Activated CD4-positive, alpha-beta memory T cell treated with anti-CD3 and anti-CD28 coated beads, Interleukin-2, amount 10 ng/mL, durations not matched to agents 7 days and 5 days (primary cell): ENCODE data around the gene REC8. TPM values are rescaled to one million over a fixed set of nuclear protein-coding genes. Genes with fewer than 3 reads are reported as not detected.

Experiments used
- CTCF ChIA-PET: fragments of 350-600 bp; sonication (Branson Sonifier 250); formaldehyde crosslinking; loops from one replicate; lab custom pipeline; 2021; ENCODE audit warnings: antibody characterized with exemption, inconsistent platforms; lab: Charles Lee
- POLR2A ChIA-PET: fragments of 350-600 bp; sonication (Branson Sonifier 250); formaldehyde crosslinking; loops from one replicate; lab custom pipeline; 2021; ENCODE audit warnings: antibody characterized with exemption; lab: Charles Lee
- DNase-seq: peaks from one replicate; pipeline ENCODE4 v3.0.0-alpha.2; 2020
- H3K27ac Mint-ChIP-seq: one replicate; pipeline ENCODE4 v1.8.0; 2021; ENCODE audit warnings: mild to moderate bottlenecking, mixed read lengths
- H3K27me3 Mint-ChIP-seq: one replicate; pipeline ENCODE4 v1.8.0; 2021; ENCODE audit warnings: mixed read lengths
- H3K36me3 Mint-ChIP-seq: one replicate; pipeline ENCODE4 v1.8.0; 2021; ENCODE audit warnings: low read depth, mixed read lengths
- H3K4me1 Mint-ChIP-seq: one replicate; pipeline ENCODE4 v1.8.0; 2021; ENCODE audit warnings: mixed read lengths
- H3K4me3 Mint-ChIP-seq: one replicate; pipeline ENCODE4 v1.8.0; 2021; ENCODE audit warnings: mild to moderate bottlenecking, mixed read lengths
- H3K9me3 Mint-ChIP-seq: one replicate; pipeline ENCODE4 v1.8.0; 2021; ENCODE audit warnings: mixed read lengths
- total RNA-seq, 2 experiments: library from RNA; stranded (reverse); gene quantifications; one replicate each; pipeline ENCODE4 v1.2.3, GENCODE V29; 2021

The REC8 gene
- total RNA-seq, 2 experiments from 2014 or later: 48.0 to 51.9 TPM

DNA sequence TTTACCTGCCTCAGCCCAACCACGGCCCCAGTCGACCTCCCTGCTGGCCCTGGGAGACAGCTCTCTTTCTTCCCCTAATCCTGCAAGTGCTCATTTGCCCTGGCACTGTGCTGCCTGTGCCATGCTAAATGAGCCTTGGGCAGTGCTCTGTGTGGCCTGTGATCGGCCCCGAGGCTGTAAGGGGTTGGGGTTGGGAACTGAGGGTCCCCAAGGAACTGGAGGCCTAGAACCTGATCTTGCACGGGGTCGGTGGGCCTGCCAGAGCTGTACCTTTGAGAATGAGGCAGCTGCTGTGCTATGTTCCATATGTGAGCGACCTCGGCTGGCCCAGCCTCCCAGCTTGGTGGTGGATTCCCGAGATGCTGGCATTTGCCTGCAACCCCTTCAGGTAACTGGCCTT lies 21.8 kb upstream of the REC8 start:
- CTCF ChIA-PET: interaction anchor here (0.8 to 3.6 kb wide), 2 partner anchors 9 to 10 kb away, joined by 3 to 21 read pairs; partner anchors contain the start of genes EMC9 and IRF9
- Mint-ChIP-seq H3K27ac (no peak overlapping the region), H3K4me3 (no peak overlapping the region), H3K27me3 (no peaks in the 10 kb centered on the region), H3K9me3 (no peaks in the 10 kb centered on the region), H3K4me1 (peaks cover 36% of the 10 kb centered on the region), H3K36me3 (peaks cover 74% of the 10 kb centered on the region)
- POLR2A ChIA-PET: interaction anchor here (0.7 to 19.0 kb wide), 6 partner anchors 9 to 160 kb away, joined by 3 to 652 read pairs (median 6); partner anchors contain the start of genes EMC9, IRF9, PSME1 and TM9SF1
- DNase-seq: no peak

DNA sequence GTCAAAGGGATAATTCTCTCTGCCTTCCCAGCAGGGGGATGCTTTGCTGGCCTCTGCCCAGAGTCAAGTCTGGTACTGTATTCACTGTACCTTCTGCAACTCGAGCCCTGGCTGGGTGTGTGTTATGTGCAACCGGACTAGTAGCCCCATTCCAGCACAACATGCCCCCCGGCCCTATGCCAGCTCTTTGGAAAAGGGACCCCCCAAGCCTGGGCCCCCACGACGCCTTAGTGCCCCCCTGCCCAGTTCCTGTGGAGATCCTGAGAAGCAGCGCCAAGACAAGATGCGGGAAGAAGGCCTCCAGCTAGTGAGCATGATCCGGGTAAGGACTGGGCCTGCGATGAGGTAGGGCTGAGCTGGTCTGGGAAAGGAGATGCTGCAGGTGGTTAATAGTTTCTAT lies 21.3 kb upstream of the REC8 start:
- H3K4me3 Mint-ChIP-seq: no peak overlapping the region
- H3K9me3 Mint-ChIP-seq: no peaks in the 10 kb centered on the region
- POLR2A ChIA-PET: interaction anchor here (0.7 to 19.0 kb wide), 7 partner anchors 9 to 45 kb away, joined by 3 to 652 read pairs (median 6); partner anchors contain the start of genes EMC9, IRF9, NRL and PSME1
- H3K4me1 Mint-ChIP-seq: peaks cover 31% of the 10 kb centered on the region
- no peaks in the 10 kb centered on the region for H3K27me3 Mint-ChIP-seq
- H3K27ac Mint-ChIP-seq: no peak overlapping the region
- H3K36me3 Mint-ChIP-seq: peaks cover 74% of the 10 kb centered on the region
- no peak for DNase-seq
- CTCF ChIA-PET: interaction anchor here (0.8 to 3.6 kb wide), 3 partner anchors 9 to 147 kb away, joined by 3 to 21 read pairs (median 3); partner anchors contain the start of genes EMC9 and IRF9

- Mint-ChIP-seq H3K9me3 (no peaks in the 10 kb centered on the region), H3K27me3 (no peaks in the 10 kb centered on the region), H3K4me3 (no peak overlapping the region), H3K27ac (no peak overlapping the region), H3K4me1 (peaks cover 28% of the 10 kb centered on the region), H3K36me3 (peaks cover 74% of the 10 kb centered on the region)
- POLR2A ChIA-PET: interaction anchor here (0.7 to 19.0 kb wide), 6 partner anchors 10 to 45 kb away, joined by 3 to 652 read pairs (median 7); partner anchors contain the start of genes EMC9, IRF9, NRL and PSME1
- no peak for DNase-seq
- CTCF ChIA-PET: interaction anchor here (1.2 to 3.6 kb wide), 2 partner anchors 10 to 146 kb away, joined by 3 to 21 read pairs; partner anchors contain the start of gene IRF9
Observed at GRCh38 chr14:24150993-24151392, 20.9 kb upstream of the REC8 start.

DNA sequence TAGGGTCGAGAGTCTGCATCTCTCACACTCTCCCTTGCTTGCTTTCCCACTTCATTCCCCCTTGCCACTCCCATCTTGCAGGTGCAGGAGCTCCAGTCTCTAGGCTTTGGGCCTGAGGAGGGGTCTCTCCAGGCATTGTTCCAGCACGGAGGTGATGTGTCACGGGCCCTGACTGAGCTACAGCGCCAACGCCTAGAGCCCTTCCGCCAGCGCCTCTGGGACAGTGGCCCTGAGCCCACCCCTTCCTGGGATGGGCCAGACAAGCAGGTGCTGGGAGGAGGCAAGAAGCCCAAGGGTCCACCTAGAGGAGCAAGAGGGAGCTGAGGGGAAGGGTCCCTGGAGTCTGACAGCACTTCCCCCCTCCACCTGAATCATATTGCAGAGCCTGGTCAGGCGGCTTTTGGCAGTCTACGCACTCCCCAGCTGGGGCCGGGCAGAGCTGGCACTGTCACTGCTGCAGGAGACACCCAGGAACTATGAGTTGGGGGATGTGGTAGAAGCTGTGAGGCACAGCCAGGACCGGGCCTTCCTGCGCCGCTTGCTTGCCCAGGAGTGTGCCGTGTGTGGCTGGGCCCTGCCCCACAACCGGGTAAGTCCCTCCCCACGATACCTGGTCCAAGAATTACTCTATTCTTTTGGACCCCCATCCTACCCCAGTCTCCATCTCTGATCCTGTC lies 20.3 kb upstream of the REC8 start:
- H3K36me3 Mint-ChIP-seq: peaks cover 70% of the 10 kb centered on the region

DNA sequence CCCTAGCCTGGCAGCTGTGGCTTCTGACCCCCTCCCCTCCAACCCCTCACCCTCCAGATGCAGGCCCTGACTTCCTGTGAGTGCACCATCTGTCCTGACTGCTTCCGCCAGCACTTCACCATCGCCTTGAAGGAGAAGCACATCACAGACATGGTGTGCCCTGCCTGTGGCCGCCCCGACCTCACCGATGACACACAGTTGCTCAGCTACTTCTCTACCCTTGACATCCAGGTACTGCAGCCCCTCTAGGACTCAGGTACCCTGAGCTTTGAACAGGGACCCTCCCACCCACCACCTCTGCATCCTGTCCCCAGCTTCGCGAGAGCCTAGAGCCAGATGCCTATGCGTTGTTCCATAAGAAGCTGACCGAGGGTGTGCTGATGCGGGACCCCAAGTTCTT lies 16.8 kb upstream of the REC8 start:
- H3K36me3 Mint-ChIP-seq: peaks cover 72% of the 10 kb centered on the region
- H3K27me3 Mint-ChIP-seq: no peaks in the 10 kb centered on the region
- no peak overlapping the region for H3K27ac Mint-ChIP-seq
- no peak overlapping the region for H3K4me3 Mint-ChIP-seq
- DNase-seq: no peak
- CTCF ChIA-PET: no interaction called here
- no peaks in the 10 kb centered on the region for H3K9me3 Mint-ChIP-seq
- POLR2A ChIA-PET: interaction anchor here (0.9 to 18.6 kb wide), 6 partner anchors 11 to 59 kb away, joined by 3 to 652 read pairs (median 5); partner anchors contain the start of genes DCAF11, EMC9, NRL and PSME1
- peaks cover 15% of the 10 kb centered on the region for H3K4me1 Mint-ChIP-seq

More for the DNA sequence above, 20.3 kb upstream of the REC8 start:
- Mint-ChIP-seq H3K4me1 (peaks cover 28% of the 10 kb centered on the region), H3K27ac (no peak overlapping the region), H3K9me3 (no peaks in the 10 kb centered on the region), H3K4me3 (no peak overlapping the region), H3K27me3 (no peaks in the 10 kb centered on the region)
- CTCF ChIA-PET: interaction anchor here (1.2 to 3.6 kb wide), 2 partner anchors 9 to 146 kb away, joined by 3 to 21 read pairs; partner anchors contain the start of gene IRF9
- DNase-seq: no peak
- POLR2A ChIA-PET: interaction anchor here (0.7 to 19.0 kb wide), 5 partner anchors 11 to 44 kb away, joined by 4 to 652 read pairs (median 8); partner anchors contain the start of genes EMC9, IRF9, NRL and PSME1

DNA sequence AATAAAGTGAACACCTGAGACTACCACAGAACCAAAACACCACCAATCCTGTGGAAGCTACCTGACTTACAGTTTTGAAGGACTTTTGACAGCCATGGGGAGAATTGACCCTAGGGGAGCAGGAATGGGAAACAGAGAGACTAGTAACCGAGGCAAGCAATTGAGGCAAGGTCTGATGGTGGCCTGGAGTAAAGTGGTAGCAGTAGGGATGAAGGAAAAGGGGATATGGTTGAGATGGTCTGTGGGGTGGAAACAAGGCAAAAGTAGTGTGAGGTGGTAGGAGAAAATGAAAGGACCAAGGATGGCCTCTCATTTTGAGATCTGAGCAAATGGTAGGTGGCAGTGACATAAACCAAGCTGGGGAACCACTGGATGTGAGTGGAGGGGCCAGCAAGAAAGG lies 15.0 kb upstream of the REC8 start:
- CTCF ChIA-PET: interaction anchor here (0.9 kb wide), 1 partner anchor 48 kb away, joined by 3 read pairs; no protein-coding TSS in a partner anchor
- Mint-ChIP-seq H3K4me3 (no peak overlapping the region), H3K27me3 (no peaks in the 10 kb centered on the region), H3K27ac (peak overlapping the region; percentile 32), H3K9me3 (no peaks in the 10 kb centered on the region), H3K36me3 (peaks cover 78% of the 10 kb centered on the region), H3K4me1 (peaks cover 24% of the 10 kb centered on the region)
- DNase-seq: no peak
- POLR2A ChIA-PET: interaction anchor here (0.7 to 18.6 kb wide), 3 partner anchors 13 to 58 kb away, joined by 3 to 652 read pairs (median 4); partner anchors contain the start of genes EMC9, PSME1, PSME2 and RNF31

GRCh38 chr14:24157331-24157730 lies 14.5 kb upstream of the REC8 start:
- H3K4me1 Mint-ChIP-seq: peaks cover 29% of the 10 kb centered on the region
- ChIA-PET CTCF (interaction anchor here (0.9 kb wide), 1 partner anchor 49 kb away, joined by 3 read pairs; no protein-coding TSS in a partner anchor), POLR2A (interaction anchor here (0.8 to 18.6 kb wide), 3 partner anchors 14 to 63 kb away, joined by 3 to 652 read pairs (median 4); partner anchors contain the start of genes EMC9, PSME1, PSME2 and RNF31)
- no peak for DNase-seq
- no peaks in the 10 kb centered on the region for H3K9me3 Mint-ChIP-seq
- peak overlapping the region; percentile 32 for H3K27ac Mint-ChIP-seq
- no peak overlapping the region for H3K4me3 Mint-ChIP-seq
- peaks cover 79% of the 10 kb centered on the region for H3K36me3 Mint-ChIP-seq
- H3K27me3 Mint-ChIP-seq: no peaks in the 10 kb centered on the region

GRCh38 chr14:24159777-24160498 lies 11.9 kb upstream of the REC8 start:
- H3K27me3 Mint-ChIP-seq: no peaks in the 10 kb centered on the region
- peaks cover 87% of the 10 kb centered on the region for H3K36me3 Mint-ChIP-seq
- no peak overlapping the region for H3K4me3 Mint-ChIP-seq
- DNase-seq: no peak
- ChIA-PET POLR2A (interaction anchor here (0.9 to 18.6 kb wide), 23 partner anchors 16 to 271 kb away, joined by 3 to 652 read pairs (median 22); partner anchors contain the start of genes CBLN3, CHMP4A, CIDEB and DCAF11), CTCF (interaction anchor here (0.8 to 3.4 kb wide), 22 partner anchors 9 to 272 kb away, joined by 3 to 76 read pairs (median 13); partner anchors contain the start of genes CIDEB, DCAF11, EMC9 and IPO4)
- H3K27ac Mint-ChIP-seq: peak overlapping the region; percentile 100
- H3K9me3 Mint-ChIP-seq: no peaks in the 10 kb centered on the region
- H3K4me1 Mint-ChIP-seq: peaks cover 47% of the 10 kb centered on the region

DNA sequence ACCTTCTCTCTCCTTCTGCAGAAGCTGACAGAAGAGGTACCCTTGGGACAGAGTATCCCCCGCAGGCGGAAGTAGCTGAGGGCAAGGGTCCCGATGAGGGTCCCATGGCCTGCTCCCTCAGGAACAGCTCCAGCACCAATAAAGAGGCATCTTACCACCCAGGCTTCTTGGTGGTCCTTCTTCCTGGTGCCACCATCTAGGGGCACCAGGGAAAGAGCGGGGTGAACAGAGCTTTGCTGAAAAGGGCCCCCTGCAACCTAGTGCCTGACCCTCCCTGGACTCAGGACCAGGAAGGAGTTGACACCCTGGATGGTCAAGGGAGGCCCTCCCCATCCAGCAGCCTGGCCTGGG lies 11.4 kb upstream of the REC8 start:
- Mint-ChIP-seq H3K27me3 (no peaks in the 10 kb centered on the region), H3K27ac (peak overlapping the region; percentile 100), H3K36me3 (peaks cover 87% of the 10 kb centered on the region), H3K4me1 (peaks cover 52% of the 10 kb centered on the region), H3K4me3 (peak overlapping the region; percentile 100), H3K9me3 (no peaks in the 10 kb centered on the region)
- DNase-seq: no peak
- CTCF ChIA-PET: interaction anchor here (0.7 to 3.4 kb wide), 33 partner anchors 9 to 271 kb away, joined by 3 to 76 read pairs (median 8); partner anchors contain the start of genes CHMP4A, CIDEB, DCAF11 and EMC9
- POLR2A ChIA-PET: interaction anchor here (0.8 to 18.6 kb wide), 35 partner anchors 17 to 858 kb away, joined by 3 to 652 read pairs (median 12); partner anchors contain the start of genes CARMIL3, CBLN3, CHMP4A and CIDEB

GRCh38 chr14:24160850-24161804 lies 10.8 kb upstream of the REC8 start, which contains the start of gene IRF9:
IRF9 (plus strand) TSS chr14:24161265; CDS start chr14:24162145, 880 bp downstream.
- peak; percentile 99 for DNase-seq
- ChIA-PET POLR2A (interaction anchor here (0.7 to 18.6 kb wide), 48 partner anchors 17 to 1154 kb away, joined by 3 to 652 read pairs (median 7); partner anchors contain the start of genes CARMIL3, CBLN3, CHMP4A and CIDEB), CTCF (interaction anchor here (0.7 to 3.4 kb wide), 38 partner anchors 9 to 271 kb away, joined by 3 to 76 read pairs (median 7); partner anchors contain the start of genes CHMP4A, CIDEB, DCAF11 and EMC9)
- Mint-ChIP-seq H3K4me1 (peaks cover 56% of the 10 kb centered on the region), H3K36me3 (peaks cover 88% of the 10 kb centered on the region), H3K9me3 (no peaks in the 10 kb centered on the region), H3K4me3 (peak within 1 kb of the TSS; percentile 100), H3K27ac (peak within 1 kb of the TSS; percentile 100), H3K27me3 (no peaks in the 10 kb centered on the region)

- peak; percentile 27 for DNase-seq
- Mint-ChIP-seq H3K36me3 (peaks cover 91% of the 10 kb centered on the region), H3K4me3 (peak overlapping the region; percentile 100), H3K27ac (peak overlapping the region; percentile 100), H3K9me3 (no peaks in the 10 kb centered on the region), H3K4me1 (peaks cover 60% of the 10 kb centered on the region), H3K27me3 (no peaks in the 10 kb centered on the region)
- POLR2A ChIA-PET: interaction anchor here (0.7 to 18.6 kb wide), 38 partner anchors 18 to 1155 kb away, joined by 3 to 652 read pairs (median 10); partner anchors contain the start of genes CARMIL3, CBLN3, CHMP4A and CIDEB
- CTCF ChIA-PET: interaction anchor here (0.8 to 3.4 kb wide), 21 partner anchors 11 to 145 kb away, joined by 3 to 76 read pairs (median 12); partner anchors contain the start of genes CHMP4A, CIDEB, DCAF11 and EMC9
Observed at GRCh38 chr14:24162093-24162492, 9.8 kb upstream of the REC8 start.
